GM18861 (cell line): ENCODE results near the gene HOXA5.

Experiments used
- ATAC-seq: cut with Tn5 transposase; IDR thresholded peaks from one replicate; pipeline ENCODE4 v1.9.1; 2021; ENCODE audit not compliant: unreplicated experiment

The HOXA5 gene

DNA sequence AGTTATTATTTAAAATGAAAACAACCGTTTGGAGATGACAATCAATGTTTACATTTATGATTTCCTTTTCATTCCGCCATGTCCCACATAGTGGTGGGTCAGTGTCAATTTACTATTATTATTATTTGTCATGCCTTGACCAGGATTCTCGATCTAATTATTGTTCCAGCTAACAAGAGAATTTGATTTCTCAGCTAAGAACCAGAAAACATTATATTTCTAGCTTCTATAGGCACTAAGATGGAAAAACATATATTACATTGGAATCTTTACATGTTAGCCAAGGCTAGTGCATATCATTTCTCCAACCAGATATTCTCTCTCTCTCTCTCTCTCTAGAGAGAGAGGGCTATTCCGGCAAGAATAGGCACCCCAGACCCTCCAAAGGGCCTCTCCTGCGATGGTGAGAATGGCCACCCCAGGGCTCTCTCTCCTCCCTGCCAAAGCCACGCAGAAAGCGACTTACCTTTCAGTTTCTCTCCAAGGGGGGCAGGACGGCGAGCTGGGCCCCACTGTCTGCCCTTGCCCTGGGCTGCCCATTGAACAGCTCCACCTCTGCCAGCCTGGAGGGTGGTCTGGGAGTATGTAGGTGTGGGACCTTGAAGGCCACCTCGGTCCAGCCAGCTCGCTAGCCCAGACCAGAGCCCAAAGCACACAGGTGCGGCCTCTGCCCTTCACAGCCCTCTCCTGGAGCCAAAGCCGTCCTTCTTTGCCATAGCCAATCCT lies 6.5 kb upstream of the HOXA5 start:
- no peak for ATAC-seq

GRCh38 chr7:27148756-27149641 lies 5.5 kb upstream of the HOXA5 start:
- ATAC-seq, result no peak

DNA sequence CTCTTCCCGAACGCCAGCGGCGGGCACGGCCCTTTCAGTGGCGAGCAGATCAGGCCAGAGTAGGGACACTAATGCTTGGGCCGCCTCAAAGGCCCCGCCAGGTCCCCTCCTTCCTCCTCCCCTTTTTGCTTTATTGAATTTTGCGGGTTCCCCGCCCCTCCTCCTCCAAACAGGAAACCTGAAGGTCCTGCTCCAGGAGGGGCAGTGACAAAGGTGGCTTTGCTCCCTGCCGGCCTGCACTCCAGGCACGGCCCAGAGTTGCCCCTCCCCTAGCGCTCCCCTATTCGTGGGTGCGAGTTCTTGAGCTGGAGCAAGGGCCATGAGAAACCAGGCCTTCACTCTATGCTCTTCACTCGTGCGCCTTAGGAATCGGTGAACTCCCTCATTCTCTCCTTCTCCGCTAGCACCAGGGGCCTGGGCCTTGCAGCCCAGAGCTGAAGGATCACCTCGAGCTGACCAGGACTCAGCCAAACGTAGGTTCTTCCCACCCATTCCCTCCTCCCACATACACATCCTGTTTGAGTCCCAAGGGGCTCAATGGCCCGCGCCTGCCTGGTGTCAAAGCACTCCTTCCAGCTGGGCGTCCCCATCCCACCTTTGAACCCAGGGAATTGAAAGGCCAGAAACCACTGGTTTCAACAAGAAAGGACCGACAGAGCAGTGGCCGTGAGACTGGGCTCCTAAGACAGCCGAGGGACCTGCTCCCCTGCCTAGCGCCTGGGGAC lies 4.7 kb upstream of the HOXA5 start:
- no peak for ATAC-seq

- no peak for ATAC-seq
Measured at GRCh38 chr7:27147199-27148030, 3.9 kb upstream of the HOXA5 start, which contains the start of gene HOXA6. Gene HOXA6 (minus strand): TSS chr7:27147774. CDS start chr7:27147749, 25 bp downstream.

DNA sequence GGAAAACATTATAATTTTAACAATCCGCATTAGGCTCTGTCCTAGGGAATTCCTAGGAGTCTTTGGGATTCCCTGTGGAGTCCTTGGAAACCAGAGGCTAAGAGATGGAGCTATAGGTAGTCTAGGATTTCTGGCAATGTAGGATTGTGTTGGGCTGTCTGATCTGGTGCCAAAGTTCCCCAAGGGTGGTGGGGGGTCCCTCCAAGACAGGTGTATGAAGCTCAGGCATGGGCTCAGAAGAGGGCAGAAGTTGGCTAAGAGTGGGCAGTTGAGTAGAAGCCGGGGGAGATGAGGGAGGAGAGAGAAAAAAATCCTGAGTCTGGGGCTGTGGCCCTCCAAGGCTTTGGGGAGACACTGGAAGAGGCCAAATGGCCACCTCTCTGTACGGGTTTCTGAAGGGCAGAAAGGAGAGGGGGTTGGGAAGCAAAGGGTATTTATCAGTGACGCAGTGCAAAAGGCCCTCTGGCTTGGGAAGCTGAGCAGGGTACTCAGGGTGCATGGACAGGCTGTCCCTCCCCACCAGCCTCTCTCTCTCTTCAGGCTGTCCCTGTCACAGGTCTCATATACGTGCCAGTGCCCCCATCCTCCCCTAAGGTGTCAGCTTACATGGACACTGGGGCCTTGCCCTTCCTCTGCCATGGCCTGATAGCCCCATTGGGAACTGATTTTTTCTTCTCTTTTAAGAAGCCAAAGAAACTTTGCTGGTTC lies 3.2 kb upstream of the HOXA5 start:
- ATAC-seq, result no peak

DNA sequence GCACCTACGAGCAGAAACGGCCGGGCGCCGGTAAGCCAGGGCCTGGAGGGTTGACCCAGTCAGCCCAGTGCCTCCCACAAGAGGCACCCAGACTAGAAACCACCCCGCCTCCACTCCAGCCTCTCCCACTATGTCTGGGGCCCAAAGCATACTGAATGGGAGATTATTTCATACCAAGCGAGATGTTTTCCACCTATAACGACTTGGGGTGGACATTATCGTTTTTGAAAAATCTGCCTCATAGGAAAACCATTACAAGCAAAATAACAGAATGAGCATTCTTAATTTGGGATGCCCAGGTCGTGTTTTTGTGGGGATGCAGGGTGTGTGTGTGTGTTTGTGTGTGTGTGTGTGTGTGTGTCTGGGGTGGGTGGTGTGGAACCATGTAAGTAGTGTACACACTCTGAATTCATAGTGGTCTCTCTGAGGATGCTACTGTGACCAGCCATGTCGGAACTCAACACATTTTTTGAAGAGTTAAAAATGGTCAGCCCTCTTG lies 2.5 kb upstream of the HOXA5 start:
- no peak for ATAC-seq

GRCh38 chr7:27145165-27145913 lies 1.9 kb upstream of the HOXA5 start:
- ATAC-seq, result no peak

DNA sequence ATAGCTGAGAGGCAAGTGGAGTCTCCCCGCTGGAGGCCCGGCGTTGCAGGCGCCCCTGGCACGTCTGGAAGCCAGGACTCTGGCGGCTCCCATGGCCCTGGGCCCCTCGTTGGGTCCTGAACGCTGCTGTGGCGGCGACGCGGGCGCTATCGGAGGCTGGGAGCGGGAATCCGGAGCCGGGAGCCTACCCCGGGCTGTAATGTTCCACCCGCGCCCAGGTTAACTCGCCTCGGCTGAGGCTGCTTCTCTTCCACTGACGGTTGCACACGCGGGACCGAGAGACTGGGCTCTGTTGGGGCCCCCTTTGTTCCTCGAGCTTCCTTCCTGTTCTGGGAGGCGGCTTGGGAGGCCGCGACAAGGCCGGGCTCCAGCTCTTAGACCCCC lies 1.3 kb upstream of the HOXA5 start:
- ATAC-seq, result no peak

- ATAC-seq, result no peak
Measured at GRCh38 chr7:27143950-27144780, 684 bp upstream of the HOXA5 start.

GRCh38 chr7:27142580-27143022 lies 880 bp downstream of the HOXA5 start:
- ATAC-seq, result no peak

- ATAC-seq, result no peak
Measured at GRCh38 chr7:27141923-27142579, 1.4 kb downstream of the HOXA5 start.

DNA sequence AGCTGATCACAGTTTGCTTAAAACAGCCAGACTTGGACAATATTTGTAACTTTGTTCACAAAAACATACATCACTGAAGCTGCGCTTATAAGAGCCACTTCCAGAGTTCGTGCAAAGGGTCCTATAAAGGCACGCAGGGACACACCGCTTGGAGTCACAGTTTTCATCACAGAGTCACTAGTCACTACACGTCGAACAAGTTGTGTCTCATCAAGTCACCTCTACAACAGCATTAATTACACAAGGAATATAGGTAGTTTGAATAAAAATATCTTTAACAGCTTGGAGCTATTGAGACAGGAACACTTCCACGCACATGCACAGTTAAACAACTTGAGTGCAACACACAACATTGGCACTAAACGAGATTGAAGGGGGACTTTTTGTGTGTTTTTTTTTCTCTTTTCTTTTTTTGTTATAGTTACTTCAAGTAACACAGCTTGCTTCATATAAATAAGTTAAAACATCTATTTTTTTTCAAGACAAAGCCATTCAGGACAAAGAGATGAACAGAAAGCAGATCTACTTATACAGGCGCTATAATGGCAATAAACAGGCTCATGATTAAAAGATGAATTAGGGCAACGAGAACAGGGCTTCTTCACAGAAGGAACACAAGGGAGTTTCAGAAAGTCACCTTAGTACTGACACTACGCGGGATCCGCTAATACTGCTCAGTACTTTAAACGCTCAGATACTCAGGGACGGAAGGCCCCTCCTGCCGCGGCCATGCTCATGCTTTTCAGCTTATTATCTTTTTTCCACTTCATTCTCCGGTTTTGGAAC lies 2.2 kb downstream of the HOXA5 start:
- no peak for ATAC-seq

DNA sequence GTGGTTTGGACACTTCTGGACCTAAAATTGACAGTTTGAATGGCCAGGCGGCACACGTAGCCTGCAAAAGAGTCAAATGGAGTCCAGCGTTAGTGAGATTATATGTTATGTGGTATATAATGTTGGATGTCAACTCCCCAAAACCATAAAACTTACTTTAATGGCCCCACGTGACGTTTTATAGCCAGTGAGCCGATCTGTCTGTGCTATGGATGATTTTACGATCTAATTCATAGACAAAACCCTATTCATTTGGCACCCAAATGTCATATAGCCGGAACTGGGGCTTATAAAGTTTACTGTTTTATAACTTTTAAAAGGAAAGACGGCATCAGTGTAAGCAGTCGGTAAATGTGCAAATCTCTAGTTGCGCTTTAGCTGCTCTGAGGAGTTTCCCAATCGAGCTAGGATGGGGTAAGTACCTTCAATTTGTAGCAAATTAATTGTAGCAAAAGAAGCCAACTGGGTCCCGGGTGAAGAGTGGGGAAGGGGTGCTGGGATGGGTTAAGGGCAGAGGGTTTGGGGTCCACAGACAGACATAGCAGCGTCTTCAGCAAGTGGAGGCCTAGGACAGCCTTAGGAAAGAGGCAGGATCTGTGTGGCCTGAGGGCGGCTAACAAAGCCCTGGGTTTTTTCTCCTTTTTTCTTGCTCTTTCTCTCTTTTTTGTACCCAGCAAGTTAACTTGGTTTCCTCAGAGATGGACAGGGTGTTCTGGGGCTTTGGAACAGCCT lies 3.2 kb downstream of the HOXA5 start:
- ATAC-seq, result no peak

GRCh38 chr7:27139334-27140125 lies 4.0 kb downstream of the HOXA5 start:
- no peak for ATAC-seq

GRCh38 chr7:27138985-27139333 lies 4.5 kb downstream of the HOXA5 start:
- no peak for ATAC-seq

DNA sequence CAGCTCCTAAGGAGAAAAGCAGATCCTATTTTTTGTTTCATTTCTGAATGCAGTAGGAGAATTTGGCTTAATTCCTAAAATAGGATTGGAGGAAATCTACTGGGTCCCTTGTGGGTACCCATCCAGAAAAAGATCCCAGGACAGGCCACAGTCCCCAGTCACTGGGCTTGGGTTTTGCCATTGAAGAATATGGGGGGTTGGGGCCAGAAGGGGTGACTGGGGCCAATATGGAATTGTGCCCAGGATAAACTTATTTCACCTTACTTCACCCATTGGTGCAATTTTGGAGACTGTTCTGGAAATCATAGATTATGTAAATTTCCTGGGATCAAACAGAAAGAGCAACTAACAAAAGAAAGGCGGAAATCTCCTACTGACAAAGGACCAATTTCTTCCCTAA lies 5.0 kb downstream of the HOXA5 start:
- no peak for ATAC-seq
